Measurements from ENCODE around the gene QRICH1. TPM values are rescaled to one million over a fixed set of nuclear protein-coding genes. Genes with fewer than 3 reads are reported as not detected.

Gene QRICH1
- total RNA-seq, 2 experiments from 2014 or later, result 210 to 255 TPM

GRCh38 chr3:49017971-49018706 lies 75.7 kb downstream of the QRICH1 start, which contains the start of gene DALRD3:
Gene DALRD3, minus strand, starts transcription at chr3:49018580. Its CDS starts 16 bp downstream, at chr3:49018564.
- peaks cover 48% of the 10 kb centered on the region for H3K4me1 ChIP-seq (ENCODE audit: insufficient read depth, low read length)
- CTCF ChIA-PET, result interaction anchor here (6.5 kb wide), 1 partner anchor 29 kb away, joined by 53 read pairs; the partner anchor contains the start of gene P4HTM

GRCh38 chr3:49017229-49017970 lies 76.5 kb downstream of the QRICH1 start:
- Histone ChIP-seq H3K9me3 (ENCODE audit: control insufficient read depth in 1 of 2, insufficient read depth in 1 of 2, low read length in 2 of 2) (no peaks in the 10 kb centered on the region), H3K36me3 (ENCODE audit: insufficient read depth, low read length) (peaks cover 28% of the 10 kb centered on the region), H3K4me1 (ENCODE audit: insufficient read depth, low read length) (peaks cover 41% of the 10 kb centered on the region), H3K27ac (ENCODE audit: low read depth in 1 of 2, low read length in 2 of 2) (peak overlapping the region; percentile 52 to 53), H3K27me3 (ENCODE audit: control insufficient read depth in 1 of 2, insufficient read depth in 2 of 2, low read length in 2 of 2) (no peaks in the 10 kb centered on the region), H3K4me3 (ENCODE audit: low read length) (peak overlapping the region; percentile 82)
- Mint-ChIP-seq H3K36me3 (ENCODE audit: low read depth) (peaks cover 42% of the 10 kb centered on the region), H3K4me1 (ENCODE audit: low read depth) (peaks cover 32% of the 10 kb centered on the region), H3K27me3 (no peaks in the 10 kb centered on the region), H3K9me3 (no peaks in the 10 kb centered on the region), H3K27ac (peak overlapping the region; percentile 90), H3K4me3 (peak overlapping the region; percentile 91)
- CTCF ChIA-PET, result interaction anchor here (1.7 to 6.5 kb wide), 2 partner anchors 10 to 29 kb away, joined by 9 to 53 read pairs; partner anchors contain the start of genes P4HTM and WDR6
- POLR2A ChIA-PET, result interaction anchor here (0.7 to 12.0 kb wide), 8 partner anchors 11 to 103 kb away, joined by 3 to 331 read pairs (median 10); partner anchors contain the start of genes IMPDH2, P4HTM, QRICH1 and USP19
- TF ChIP-seq CTCF (IDR thresholded peaks at IDR 0.05), result no peak
- ATAC-seq (ENCODE audit: poor library complexity), result no peak
- intact Hi-C loops (cut with DNase I, micrococcal nuclease), result no loop called here
- DNase-seq, result peak in 1 of 14 experiments; percentile 19

More at GRCh38 chr3:49017971-49018706, 75.7 kb downstream of the QRICH1 start, which contains the start of gene DALRD3:
- intact Hi-C loops (cut with DNase I, micrococcal nuclease), result loop anchor here in 1 of 2 experiments (1.0 kb wide), 1 partner anchor 11 kb away; the partner anchor contains the start of gene WDR6
- Histone ChIP-seq H3K9me3 (ENCODE audit: control insufficient read depth in 1 of 2, insufficient read depth in 1 of 2, low read length in 2 of 2) (no peaks in the 10 kb centered on the region), H3K4me3 (ENCODE audit: low read length) (peak within 1 kb of the TSS; percentile 82), H3K27ac (ENCODE audit: low read depth in 1 of 2, low read length in 2 of 2) (peak within 1 kb of the TSS; percentile 53 to 72), H3K36me3 (ENCODE audit: insufficient read depth, low read length) (peaks cover 30% of the 10 kb centered on the region), H3K27me3 (ENCODE audit: control insufficient read depth in 1 of 2, insufficient read depth in 2 of 2, low read length in 2 of 2) (no peaks in the 10 kb centered on the region)
- no peaks in the 10 kb centered on the region for H3K9me3 Mint-ChIP-seq
- H3K27ac Mint-ChIP-seq, result peak within 1 kb of the TSS; percentile 90
- peak within 1 kb of the TSS; percentile 91 for H3K4me3 Mint-ChIP-seq
- ATAC-seq (ENCODE audit: poor library complexity) (peak; percentile 20), DNase-seq (peak in 13 of 14 experiments; percentile 27 to 78 (median 45))
- H3K4me1 Mint-ChIP-seq (ENCODE audit: low read depth), result peaks cover 33% of the 10 kb centered on the region
- POLR2A ChIA-PET, result interaction anchor here (0.7 to 12.0 kb wide), 10 partner anchors 11 to 103 kb away, joined by 3 to 331 read pairs (median 8); partner anchors contain the start of genes IMPDH2, P4HTM, QARS1 and QRICH1
- no peaks in the 10 kb centered on the region for H3K27me3 Mint-ChIP-seq
- no peak for TF ChIP-seq CTCF (IDR thresholded peaks at IDR 0.05)
- peaks cover 46% of the 10 kb centered on the region for H3K36me3 Mint-ChIP-seq (ENCODE audit: low read depth)
